ENCODE results near the gene ZFP36. TPM values are rescaled to one million over a fixed set of nuclear protein-coding genes. Genes with fewer than 3 reads are reported as not detected.

Gene ZFP36
- total RNA-seq, 4 donors from 2014 or later, result 125 to 274 (median 178) TPM

GRCh38 chr19:39386557-39386956, 20.1 kb upstream of the ZFP36 start:
- H3K27me3 ChIP-seq, result no peaks in the 10 kb centered on the region
- peak overlapping the region in 1 of 4 donors; percentile 2 for H3K27ac ChIP-seq
- 83 to 87% methylated on average over 7 of the region's 7 CpGs for WGBS, 2 donors
- peaks cover 0 to 17% (median 11%) of the 10 kb centered on the region in 4 donors for H3K4me1 ChIP-seq
- H3K4me3 ChIP-seq, result no peak overlapping the region
- no peak for DNase-seq (ENCODE audit: low spot score in 2 of 2)
- H3K36me3 ChIP-seq, result peaks cover 0 to 83% (median 54%) of the 10 kb centered on the region in 3 donors
- no peaks in the 10 kb centered on the region for H3K9me3 ChIP-seq
- TF ChIP-seq POLR2A (IDR thresholded peaks at IDR 0.05), result no peak
- no peak for TF ChIP-seq EP300 (IDR thresholded peaks at IDR 0.05)

GRCh38 chr19:39388657-39389056, 18.0 kb upstream of the ZFP36 start:
- Histone ChIP-seq H3K27me3 (no peaks in the 10 kb centered on the region), H3K27ac (peak overlapping the region in 2 of 4 donors; percentile 99 to 100), H3K9me3 (no peaks in the 10 kb centered on the region), H3K36me3 (peaks cover 0 to 68% (median 33%) of the 10 kb centered on the region in 3 donors), H3K4me3 (no peak overlapping the region), H3K4me1 (peaks cover 0 to 36% (median 20%) of the 10 kb centered on the region in 4 donors)
- DNase-seq (ENCODE audit: low spot score in 2 of 2), result no peak
- 73 to 92% methylated on average over 5 of the region's 5 CpGs for WGBS, 2 donors
- TF ChIP-seq EP300 (IDR thresholded peaks at IDR 0.05) (no peak), POLR2A (IDR thresholded peaks at IDR 0.05) (no peak)
- TF ChIP-seq, protein P1, sequence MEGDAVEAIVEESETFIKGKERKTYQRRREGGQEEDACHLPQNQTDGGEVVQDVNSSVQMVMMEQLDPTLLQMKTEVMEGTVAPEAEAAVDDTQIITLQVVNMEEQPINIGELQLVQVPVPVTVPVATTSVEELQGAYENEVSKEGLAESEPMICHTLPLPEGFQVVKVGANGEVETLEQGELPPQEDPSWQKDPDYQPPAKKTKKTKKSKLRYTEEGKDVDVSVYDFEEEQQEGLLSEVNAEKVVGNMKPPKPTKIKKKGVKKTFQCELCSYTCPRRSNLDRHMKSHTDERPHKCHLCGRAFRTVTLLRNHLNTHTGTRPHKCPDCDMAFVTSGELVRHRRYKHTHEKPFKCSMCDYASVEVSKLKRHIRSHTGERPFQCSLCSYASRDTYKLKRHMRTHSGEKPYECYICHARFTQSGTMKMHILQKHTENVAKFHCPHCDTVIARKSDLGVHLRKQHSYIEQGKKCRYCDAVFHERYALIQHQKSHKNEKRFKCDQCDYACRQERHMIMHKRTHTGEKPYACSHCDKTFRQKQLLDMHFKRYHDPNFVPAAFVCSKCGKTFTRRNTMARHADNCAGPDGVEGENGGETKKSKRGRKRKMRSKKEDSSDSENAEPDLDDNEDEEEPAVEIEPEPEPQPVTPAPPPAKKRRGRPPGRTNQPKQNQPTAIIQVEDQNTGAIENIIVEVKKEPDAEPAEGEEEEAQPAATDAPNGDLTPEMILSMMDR (IDR thresholded peaks at IDR 0.05), result no peak

DNA sequence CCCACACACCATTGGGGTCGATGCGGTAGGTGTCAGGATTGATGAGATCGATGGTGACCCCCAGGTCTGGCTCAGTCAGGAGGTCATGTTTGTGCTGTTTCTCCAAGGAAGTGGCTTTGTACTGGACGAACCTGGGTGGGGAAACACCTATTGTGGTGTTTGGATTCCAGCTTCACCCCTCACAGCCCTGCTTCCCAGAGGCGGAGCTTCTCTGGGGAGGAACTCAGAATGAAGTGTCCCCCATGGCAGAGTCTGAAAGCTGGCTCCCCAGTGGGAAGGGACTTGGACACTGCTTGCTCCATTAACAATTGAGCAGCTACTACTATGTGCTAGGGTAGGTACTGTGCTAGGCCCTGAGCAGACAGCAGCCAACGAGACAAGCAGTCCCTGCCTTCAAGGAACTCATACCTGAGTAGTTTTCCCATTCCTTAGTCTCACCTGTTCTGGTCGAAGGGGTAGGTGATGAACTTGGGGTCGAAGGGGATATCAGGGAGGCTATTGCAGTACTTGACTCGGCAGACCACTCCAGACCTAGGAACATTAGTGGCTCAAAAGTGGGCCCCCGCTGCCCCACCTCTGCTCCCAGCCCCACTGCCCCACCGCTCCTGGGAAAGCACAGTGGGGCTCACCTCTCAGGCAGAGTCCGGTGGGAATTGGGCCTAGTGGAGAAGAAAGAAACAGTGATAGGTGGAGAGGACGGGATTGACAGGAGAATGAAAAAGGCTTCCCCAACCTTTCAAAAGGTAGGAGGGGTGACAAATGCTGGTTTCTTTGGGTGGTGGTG, 16.8 kb upstream of the ZFP36 start:
- TF ChIP-seq, protein P1 (IDR thresholded peaks at IDR 0.05), result no peak
- TF ChIP-seq EP300 (IDR thresholded peaks at IDR 0.05) (no peak), POLR2A (IDR thresholded peaks at IDR 0.05) (no peak)
- Histone ChIP-seq H3K4me3 (peak overlapping the region; percentile 92 to 100 (median 98)), H3K9me3 (no peaks in the 10 kb centered on the region), H3K27ac (peak overlapping the region; percentile 99 to 100 (median 100)), H3K4me1 (peaks cover 0 to 39% (median 20%) of the 10 kb centered on the region in 4 donors), H3K27me3 (no peaks in the 10 kb centered on the region), H3K36me3 (peaks cover 0 to 68% (median 24%) of the 10 kb centered on the region in 3 donors)
- no peak for DNase-seq (ENCODE audit: low spot score in 2 of 2)
- 61 to 64% methylated on average over 13 of the region's 13 CpGs for WGBS, 2 donors

DNA sequence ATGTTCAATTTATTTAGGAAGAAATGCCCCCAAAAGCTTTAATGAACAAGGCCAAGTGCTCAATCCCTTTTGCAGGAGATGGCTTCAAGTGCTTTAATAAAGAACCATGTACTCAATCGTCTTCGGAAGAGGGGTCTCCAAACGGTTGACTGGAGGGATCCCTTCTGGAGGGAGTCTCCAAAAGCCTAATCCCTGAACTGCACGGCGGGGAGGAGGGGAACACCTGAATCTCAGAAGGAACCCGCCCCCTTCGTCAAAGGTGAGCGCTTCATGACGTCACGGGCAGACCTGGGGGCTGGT, 16.2 kb upstream of the ZFP36 start:
- peaks cover 0 to 42% (median 20%) of the 10 kb centered on the region in 4 donors for H3K4me1 ChIP-seq
- peak overlapping the region; percentile 99 to 100 (median 100) for H3K27ac ChIP-seq
- no peak for DNase-seq (ENCODE audit: low spot score in 2 of 2)
- peaks cover 0 to 68% (median 24%) of the 10 kb centered on the region in 3 donors for H3K36me3 ChIP-seq
- H3K4me3 ChIP-seq, result peak overlapping the region; percentile 92 to 100 (median 98)
- no peaks in the 10 kb centered on the region for H3K27me3 ChIP-seq
- TF ChIP-seq POLR2A (IDR thresholded peaks at IDR 0.05), result no peak
- TF ChIP-seq, protein P1 (IDR thresholded peaks at IDR 0.05), result no peak
- TF ChIP-seq EP300 (IDR thresholded peaks at IDR 0.05), result no peak
- H3K9me3 ChIP-seq, result no peaks in the 10 kb centered on the region
- WGBS, 2 donors, result 0 to 1% methylated on average over 5 to 10 of the region's 10 CpGs

- TF ChIP-seq, protein P1 (IDR thresholded peaks at IDR 0.05), result peak in 2 of 5 experiments; percentile 48 to 62
- TF ChIP-seq POLR2A (IDR thresholded peaks at IDR 0.05), result peak; percentile 80 to 92
- peak; percentile 70 to 98 for TF ChIP-seq EP300 (IDR thresholded peaks at IDR 0.05)
- 0% methylated on average over 45 of the region's 60 CpGs for WGBS, 2 donors
- H3K27me3 ChIP-seq, result no peaks in the 10 kb centered on the region
- no peaks in the 10 kb centered on the region for H3K9me3 ChIP-seq
- H3K36me3 ChIP-seq, result peaks cover 0 to 68% (median 21%) of the 10 kb centered on the region in 3 donors
- peaks cover 0 to 42% (median 20%) of the 10 kb centered on the region in 4 donors for H3K4me1 ChIP-seq
- DNase-seq (ENCODE audit: low spot score in 2 of 2), result peak; percentile 93 to 99
- H3K27ac ChIP-seq, result peak within 1 kb of the TSS; percentile 99 to 100 (median 100)
- H3K4me3 ChIP-seq, result peak within 1 kb of the TSS; percentile 92 to 100 (median 98)
These were observed 15.8 kb upstream of the ZFP36 start, which contains the start of the genes MED29 and PAF1 for GRCh38 chr19:39390751-39391437. MED29 (plus strand) TSS chr19:39391378; CDS start chr19:39391423, 45 bp downstream. PAF1 (minus strand) TSS chr19:39391106; CDS start chr19:39390864, 242 bp downstream.
